K562 (cell line): ENCODE measurements around the gene ZNF584. TPM values are rescaled to one million over a fixed set of nuclear protein-coding genes. Genes with fewer than 3 reads are reported as not detected.

Experiments
- BMI1 ChIP-seq: fragments of 150-350 bp; IDR thresholded peaks from 2 replicates; pipeline ENCODE4 v1.6.1; 2014; ENCODE audit warnings: low read length
- DLX4 ChIP-seq: fragments of 250-450 bp; sonication (Bioruptor Pico); IDR thresholded peaks from 2 replicates; pipeline ENCODE4 v1.6.1; 2021; ENCODE audit warnings: mild to moderate bottlenecking
- DPF2 ChIP-seq: fragments of 450-650 bp; IDR thresholded peaks from 2 replicates; pipeline ENCODE4 v1.6.1; 2016
- FOS ChIP-seq: IDR thresholded peaks from 3 replicates; pipeline ENCODE4 v1.6.1; 2011; ENCODE audit not compliant: insufficient read length; ENCODE audit errors: extremely low read depth
- HOXB6 ChIP-seq: fragments of 250-450 bp; sonication (Bioruptor Pico); IDR thresholded peaks from 2 replicates; pipeline ENCODE4 v1.5.1; 2022; ENCODE audit warnings: mild to moderate bottlenecking, borderline replicate concordance
- IRF9 ChIP-seq: fragments of 450-650 bp; IDR thresholded peaks from 2 replicates; pipeline ENCODE4 v1.6.1; 2016; ENCODE audit warnings: missing biosample characterization, missing genetic modification characterization
- KLF10 ChIP-seq: fragments of 250-450 bp; sonication (Bioruptor Pico); IDR thresholded peaks from 2 replicates; pipeline ENCODE4 v1.6.1; 2021; ENCODE audit warnings: matching md5 sums
- MIER1 ChIP-seq: fragments of 450-650 bp; IDR thresholded peaks from 2 replicates; pipeline ENCODE4 v1.6.1; 2016; ENCODE audit warnings: antibody characterized with exemption, mild to moderate bottlenecking, low read depth
- MYBL2 ChIP-seq, 2 experiments: fragments of 450-650 bp in 1 of 2; sonication (generic) in 1 of 2; formaldehyde crosslinking in 1 of 2; IDR thresholded peaks; 2 replicates each; pipeline versions ENCODE4 v1.6.1 to v1.8.1; 2017 to 2022; ENCODE audit warnings: borderline replicate concordance in 1 of 2, inconsistent platforms in 1 of 2, low read depth in 1 of 2, mild to moderate bottlenecking in 1 of 2, missing genetic modification reagents in 1 of 2, moderate library complexity in 1 of 2
- NR1H2 ChIP-seq: sonication (generic); formaldehyde crosslinking; IDR thresholded peaks from 2 replicates; pipeline ENCODE4 v1.4.0; 2020; ENCODE audit warnings: mild to moderate bottlenecking, missing genetic modification reagents
- PHF8 ChIP-seq: fragments of 200-600 bp; sonication (generic); IDR thresholded peaks from 2 replicates; pipeline ENCODE4 v1.6.1; 2012; ENCODE audit warnings: mixed run types, mild to moderate bottlenecking, inconsistent platforms, low read length, moderate library complexity, borderline replicate concordance
- RBM14 ChIP-seq: fragments of 200-400 bp; formaldehyde crosslinking; IDR thresholded peaks from 2 replicates; pipeline ENCODE4 v1.6.1; 2018; ENCODE audit warnings: low read depth, mild to moderate bottlenecking, low read length, moderate library complexity, borderline replicate concordance; ENCODE audit not compliant: insufficient read depth
- RCOR1 ChIP-seq, 2 experiments: IDR thresholded peaks; 2 replicates each; pipeline ENCODE4 v1.6.1; 2012; ENCODE audit warnings: low read depth in 2 of 2, low read length in 2 of 2, borderline replicate concordance in 1 of 2, improper control_type of control experiment in 1 of 2
- SNAPC5 ChIP-seq: fragments of 250-450 bp; sonication (Bioruptor Pico); IDR thresholded peaks from 2 replicates; pipeline ENCODE4 v1.8.0; 2021; ENCODE audit warnings: moderate library complexity, mild to moderate bottlenecking, inconsistent platforms
- SOX6 ChIP-seq: fragments of 450-650 bp; IDR thresholded peaks from 2 replicates; pipeline ENCODE4 v1.6.1; 2014; ENCODE audit warnings: mild to moderate bottlenecking
- SREBF1 ChIP-seq: fragments of 150-350 bp; IDR thresholded peaks from 2 replicates; pipeline ENCODE4 v1.6.1; 2014; ENCODE audit warnings: antibody characterized with exemption, low read depth, low read length, borderline replicate concordance
- THRA ChIP-seq: fragments of 450-650 bp; IDR thresholded peaks from 2 replicates; pipeline ENCODE4 v1.6.1; 2017; ENCODE audit warnings: mild to moderate bottlenecking, moderate library complexity
- ZBTB12 ChIP-seq: fragments of 250-450 bp; sonication (Bioruptor Pico); IDR thresholded peaks from 2 replicates; pipeline ENCODE4 v1.4.0; 2020
- ZBTB17 ChIP-seq: fragments of 450-650 bp; formaldehyde crosslinking; IDR thresholded peaks from 2 replicates; pipeline ENCODE4 v1.4.0; 2020; ENCODE audit warnings: mild to moderate bottlenecking
- ZBTB34 ChIP-seq: fragments of 250-450 bp; sonication (Bioruptor Pico); IDR thresholded peaks from 2 replicates; pipeline ENCODE4 v1.8.0; 2021; ENCODE audit warnings: mild to moderate bottlenecking, moderate library complexity
- ZNF232 ChIP-seq: sonication (generic); formaldehyde crosslinking; IDR thresholded peaks from 2 replicates; pipeline ENCODE4 v1.8.0; 2022; ENCODE audit warnings: mild to moderate bottlenecking, missing genetic modification reagents
- ZNF696 ChIP-seq: fragments of 250-450 bp; sonication (Bioruptor Pico); conservative IDR thresholded peaks from 2 replicates; pipeline ENCODE4 v1.4.0; 2020; ENCODE audit warnings: mild to moderate bottlenecking, moderate library complexity
- polyA plus RNA-seq, 8 experiments: library from polyadenylated mRNA; depleted of rRNA in 4 of 8; stranded (reverse) in 5 of 8; unstranded in 3 of 8; fragments of >200 nt; fragmentation: Nextera tagmentation in 2 of 8; fragmentation: Illumina TruSeq in 1 of 8; extraction: Ambion mirVana in 2 of 8; extraction: Trizol in 1 of 8; gene quantifications; 2 replicates each; pipeline versions ENCODE4 v1.2.1 to v1.2.3, GENCODE V29; 2011 to 2014; ENCODE audit warnings: inconsistent platforms in 1 of 8, missing spikeins in 1 of 8
- total RNA-seq, 7 experiments: library from RNA; depleted of rRNA in 6 of 7; stranded (reverse); fragments of >200 nt in 6 of 7; fragmentation: Illumina TruSeq in 2 of 7; extraction: Trizol in 2 of 7; gene quantifications; 2 replicates each; pipeline versions ENCODE4 v1.2.1 to v1.2.3, GENCODE V29; 2011 to 2021; ENCODE audit warnings: low replicate concordance in 1 of 7

The ZNF584 gene
- total and polyA plus RNA-seq, 9 of the 15 experiments (the other 6 are each of a cell fraction or from before 2014, with no cell fraction given) = 5.8 to 43.4 (median 24.6) TPM

- peak; percentile 51 for TF ChIP-seq FOS
- TF ChIP-seq ZNF696 = no peak
- TF ChIP-seq ZBTB12 (CRISPR knock-in tag) = no peak
- TF ChIP-seq MIER1 = no peak
- TF ChIP-seq SOX6 = 0 out of 2 replicates have a peak, but pooled peaks have one; percentile 4
- 0 out of 2 replicates have a peak, but pooled peaks have one; percentile 44 for TF ChIP-seq RBM14
- no peak for TF ChIP-seq ZBTB34 (CRISPR knock-in tag)
- TF ChIP-seq KLF10 (CRISPR knock-in tag) = no peak
- TF ChIP-seq HOXB6 = no peak
- no peak for TF ChIP-seq SNAPC5 (CRISPR knock-in tag)
- peak; percentile 67; the same call in 1 of the 2 replicates for TF ChIP-seq PHF8
- no peak for TF ChIP-seq IRF9 (tag)
- TF ChIP-seq DPF2 = no peak
- no peak for TF ChIP-seq RCOR1 (IDR thresholded peaks at IDR 0.05; ENCODE audit: borderline replicate concordance in 1 of 2, low read depth in 2 of 2, low read length in 2 of 2)
- no peak for TF ChIP-seq MYBL2 (IDR thresholded peaks at IDR 0.05; ENCODE audit: low read depth)
- TF ChIP-seq MYBL2 (CRISPR knock-in tag; IDR thresholded peaks at IDR 0.05; ENCODE audit: borderline replicate concordance) = no peak
- TF ChIP-seq NR1H2 (CRISPR knock-in tag) = no peak
- TF ChIP-seq DLX4 (CRISPR knock-in tag) = no peak
- no peak for TF ChIP-seq ZBTB17 (CRISPR knock-in tag)
- TF ChIP-seq BMI1 = peak; percentile 93
- TF ChIP-seq ZNF232 (CRISPR knock-in tag) = no peak
- TF ChIP-seq SREBF1 = 0 out of 2 replicates have a peak, but pooled peaks have one; percentile 42
- TF ChIP-seq THRA = no peak
These were observed 43.1 kb downstream of the ZNF584 start, which contains the start of gene ZNF324B (continued) for GRCh38 chr19:58451358-58452101.
